Stimulated activated naive B cell treated with anti-CD40 and anti-IgM and Interleukin-4, amounts not matched to agents 10 μg/mL and 1 μg/mL and 100 μg/mL, for 72 hours (primary cell): Measurements from ENCODE around the gene TRIM37.
"Not testable (repeated sequence)": the region's sequence is repeated elsewhere in the genome, so short reads cannot be mapped to it uniquely, and the experiment has no call there.

Source experiments
- ATAC-seq, 2 donors: fragments of 150-1000 bp; cut with Tn5 transposase; replicated peaks; 2 replicates each; pipeline ENCODE4 v1.10.0; 2021; ENCODE audit warnings: moderate library complexity in 1 of 2
- DNase-seq: peaks from one replicate; pipeline ENCODE4 v3.0.0; 2021
- H3K27ac Mint-ChIP-seq: one replicate; pipeline ENCODE4 v1.8.0; 2022; ENCODE audit warnings: mild to moderate bottlenecking, mixed read lengths
- H3K27me3 Mint-ChIP-seq, 2 donors: one replicate each; pipeline ENCODE4 v1.8.0; 2022; ENCODE audit warnings: mixed read lengths in 2 of 2
- H3K36me3 Mint-ChIP-seq, 2 donors: one replicate each; pipeline ENCODE4 v1.8.0; 2022; ENCODE audit warnings: mixed read lengths in 2 of 2, mild to moderate bottlenecking in 1 of 2
- H3K4me1 Mint-ChIP-seq, 2 donors: one replicate each; pipeline ENCODE4 v1.8.0; 2022; ENCODE audit warnings: mixed read lengths in 2 of 2, mild to moderate bottlenecking in 1 of 2
- H3K4me3 Mint-ChIP-seq, 2 donors: one replicate each; pipeline ENCODE4 v1.8.0; 2022; ENCODE audit warnings: mild to moderate bottlenecking in 2 of 2, mixed read lengths in 2 of 2, moderate library complexity in 1 of 2
- H3K9me3 Mint-ChIP-seq, 2 donors: one replicate each; pipeline ENCODE4 v1.8.0; 2022; ENCODE audit warnings: mixed read lengths in 2 of 2, mild to moderate bottlenecking in 1 of 2

TRIM37 gene

GRCh38 chr17:59094861-59095530 lies 11.7 kb downstream of the TRIM37 start:
- Mint-ChIP-seq H3K9me3 (peaks cover 0 to 1% of the 10 kb centered on the region in 2 donors), H3K4me3 (no peak overlapping the region), H3K36me3 (peaks cover 16 to 21% of the 10 kb centered on the region in 2 donors), H3K27me3 (no peaks in the 10 kb centered on the region), H3K4me1 (peaks cover 9% of the 10 kb centered on the region in 2 donors), H3K27ac (no peak overlapping the region)
- ATAC-seq (no peak), DNase-seq (no peak)

- H3K27me3 Mint-ChIP-seq = no peaks in the 10 kb centered on the region
- ATAC-seq = no peak
- H3K36me3 Mint-ChIP-seq = peaks cover 15 to 20% of the 10 kb centered on the region in 2 donors
- peaks cover 8 to 9% of the 10 kb centered on the region in 2 donors for H3K4me1 Mint-ChIP-seq
- DNase-seq = no peak
- H3K9me3 Mint-ChIP-seq = peaks cover 0 to 1% of the 10 kb centered on the region in 2 donors
- no peak overlapping the region for H3K27ac Mint-ChIP-seq
- no peak overlapping the region for H3K4me3 Mint-ChIP-seq
Observed at GRCh38 chr17:59093702-59094231, 12.9 kb downstream of the TRIM37 start.

- no peak for ATAC-seq
- Mint-ChIP-seq H3K9me3 (peaks cover 0 to 1% of the 10 kb centered on the region in 2 donors), H3K4me1 (peaks cover 8 to 9% of the 10 kb centered on the region in 2 donors), H3K4me3 (no peak overlapping the region), H3K27ac (no peak overlapping the region), H3K36me3 (peaks cover 14 to 19% of the 10 kb centered on the region in 2 donors), H3K27me3 (no peaks in the 10 kb centered on the region)
- no peak for DNase-seq
Observed at GRCh38 chr17:59093145-59093701, 13.5 kb downstream of the TRIM37 start.

GRCh38 chr17:59090593-59090992 lies 16.1 kb downstream of the TRIM37 start:
- not testable (repeated sequence) for H3K4me1 Mint-ChIP-seq, H3K4me3 Mint-ChIP-seq, DNase-seq, ATAC-seq, H3K27me3 Mint-ChIP-seq, H3K9me3 Mint-ChIP-seq, H3K27ac Mint-ChIP-seq
- H3K36me3 Mint-ChIP-seq = peaks cover 14 to 19% of the 10 kb centered on the region in 2 donors

- H3K4me3 Mint-ChIP-seq = no peak overlapping the region
- no peaks in the 10 kb centered on the region for H3K27me3 Mint-ChIP-seq
- DNase-seq = no peak
- no peak for ATAC-seq
- no peaks in the 10 kb centered on the region for H3K9me3 Mint-ChIP-seq
- H3K27ac Mint-ChIP-seq = no peak overlapping the region
- H3K4me1 Mint-ChIP-seq = peaks cover 0 to 2% of the 10 kb centered on the region in 2 donors
- peaks cover 23 to 41% of the 10 kb centered on the region in 2 donors for H3K36me3 Mint-ChIP-seq
Observed at GRCh38 chr17:59084154-59084553, 22.5 kb downstream of the TRIM37 start.

- H3K27me3 Mint-ChIP-seq = no peaks in the 10 kb centered on the region
- H3K9me3 Mint-ChIP-seq = no peaks in the 10 kb centered on the region
- ATAC-seq (no peak), DNase-seq (no peak)
- no peak overlapping the region for H3K4me3 Mint-ChIP-seq
- peaks cover 27 to 35% of the 10 kb centered on the region in 2 donors for H3K36me3 Mint-ChIP-seq
- no peak overlapping the region for H3K27ac Mint-ChIP-seq
- H3K4me1 Mint-ChIP-seq = no peaks in the 10 kb centered on the region
Observed at GRCh38 chr17:59074494-59074893, 32.2 kb downstream of the TRIM37 start.

- Mint-ChIP-seq H3K36me3 (peaks cover 27 to 35% of the 10 kb centered on the region in 2 donors), H3K9me3 (no peaks in the 10 kb centered on the region), H3K4me3 (no peak overlapping the region), H3K27me3 (no peaks in the 10 kb centered on the region), H3K27ac (no peak overlapping the region), H3K4me1 (no peaks in the 10 kb centered on the region)
- no peak for DNase-seq
- no peak for ATAC-seq
Observed at GRCh38 chr17:59073972-59074371, 32.7 kb downstream of the TRIM37 start.

- Mint-ChIP-seq H3K36me3 (peaks cover 34 to 42% of the 10 kb centered on the region in 2 donors), H3K4me1 (peaks cover 0 to 6% of the 10 kb centered on the region in 2 donors)
- no peak for ATAC-seq
Observed at GRCh38 chr17:59069856-59070255, 36.8 kb downstream of the TRIM37 start.

GRCh38 chr17:59067756-59068155 lies 38.9 kb downstream of the TRIM37 start:
- Mint-ChIP-seq H3K36me3 (peaks cover 38 to 47% of the 10 kb centered on the region in 2 donors), H3K27ac (no peak overlapping the region)

More at GRCh38 chr17:59069856-59070255, 36.8 kb downstream of the TRIM37 start:
- Mint-ChIP-seq H3K27me3 (no peaks in the 10 kb centered on the region), H3K9me3 (no peaks in the 10 kb centered on the region), H3K4me3 (no peak overlapping the region), H3K27ac (no peak overlapping the region)
- no peak for DNase-seq

GRCh38 chr17:59067340-59067739 lies 39.3 kb downstream of the TRIM37 start:
- Mint-ChIP-seq H3K27ac (no peak overlapping the region), H3K4me3 (no peak overlapping the region), H3K36me3 (peaks cover 41 to 52% of the 10 kb centered on the region in 2 donors), H3K4me1 (peaks cover 0 to 6% of the 10 kb centered on the region in 2 donors), H3K27me3 (no peaks in the 10 kb centered on the region), H3K9me3 (no peaks in the 10 kb centered on the region)
- ATAC-seq (no peak), DNase-seq (no peak)

More at GRCh38 chr17:59067756-59068155, 38.9 kb downstream of the TRIM37 start:
- no peak overlapping the region for H3K4me3 Mint-ChIP-seq
- DNase-seq (no peak), ATAC-seq (peak; percentile 48 to 59)
- peaks cover 0 to 6% of the 10 kb centered on the region in 2 donors for H3K4me1 Mint-ChIP-seq
- H3K27me3 Mint-ChIP-seq = no peaks in the 10 kb centered on the region
- H3K9me3 Mint-ChIP-seq = no peaks in the 10 kb centered on the region

GRCh38 chr17:59062509-59062908 lies 44.2 kb downstream of the TRIM37 start:
- peaks cover 35 to 47% of the 10 kb centered on the region in 2 donors for H3K36me3 Mint-ChIP-seq
- ATAC-seq = no peak
- no peaks in the 10 kb centered on the region for H3K27me3 Mint-ChIP-seq
- no peaks in the 10 kb centered on the region for H3K9me3 Mint-ChIP-seq
- DNase-seq = no peak
- H3K27ac Mint-ChIP-seq = no peak overlapping the region
- H3K4me1 Mint-ChIP-seq = peaks cover 0 to under 1% of the 10 kb centered on the region in 2 donors
- no peak overlapping the region for H3K4me3 Mint-ChIP-seq

GRCh38 chr17:59056857-59057256 lies 49.8 kb downstream of the TRIM37 start:
- peaks cover 25 to 32% of the 10 kb centered on the region in 2 donors for H3K36me3 Mint-ChIP-seq
- no peaks in the 10 kb centered on the region for H3K4me1 Mint-ChIP-seq
- H3K4me3 Mint-ChIP-seq = no peak overlapping the region
- DNase-seq = no peak
- H3K27me3 Mint-ChIP-seq = no peaks in the 10 kb centered on the region
- no peaks in the 10 kb centered on the region for H3K9me3 Mint-ChIP-seq
- ATAC-seq = no peak
- peak overlapping the region; percentile 51 for H3K27ac Mint-ChIP-seq

- peaks cover 27 to 31% of the 10 kb centered on the region in 2 donors for H3K36me3 Mint-ChIP-seq
- H3K27me3 Mint-ChIP-seq = no peaks in the 10 kb centered on the region
- no peak overlapping the region for H3K27ac Mint-ChIP-seq
- no peaks in the 10 kb centered on the region for H3K9me3 Mint-ChIP-seq
- DNase-seq = no peak
- no peak for ATAC-seq
- H3K4me3 Mint-ChIP-seq = no peak overlapping the region
- no peaks in the 10 kb centered on the region for H3K4me1 Mint-ChIP-seq
Observed at GRCh38 chr17:59049798-59050197, 56.9 kb downstream of the TRIM37 start.

GRCh38 chr17:59047616-59048015 lies 59.1 kb downstream of the TRIM37 start:
- H3K27me3 Mint-ChIP-seq = no peaks in the 10 kb centered on the region
- DNase-seq (no peak), ATAC-seq (no peak)
- H3K9me3 Mint-ChIP-seq = no peaks in the 10 kb centered on the region
- H3K4me1 Mint-ChIP-seq = no peaks in the 10 kb centered on the region
- H3K27ac Mint-ChIP-seq = no peak overlapping the region
- H3K36me3 Mint-ChIP-seq = peaks cover 34 to 41% of the 10 kb centered on the region in 2 donors
- no peak overlapping the region for H3K4me3 Mint-ChIP-seq

- H3K36me3 Mint-ChIP-seq = peaks cover 30 to 36% of the 10 kb centered on the region in 2 donors
- DNase-seq = no peak
Observed at GRCh38 chr17:59046192-59046591, 60.5 kb downstream of the TRIM37 start.

More at GRCh38 chr17:59046192-59046591, 60.5 kb downstream of the TRIM37 start:
- Mint-ChIP-seq H3K9me3 (no peaks in the 10 kb centered on the region), H3K27me3 (no peaks in the 10 kb centered on the region), H3K4me1 (no peaks in the 10 kb centered on the region), H3K27ac (no peak overlapping the region), H3K4me3 (no peak overlapping the region)
- no peak for ATAC-seq
